Suprapubic skin (tissue), 4 donors: Measurements from ENCODE around the gene WWTR1. TPM values are rescaled to one million over a fixed set of nuclear protein-coding genes. Genes with fewer than 3 reads are reported as not detected.

ENCODE experiments used
- DNase-seq, 2 donors: peaks; one replicate each; pipeline ENCODE4 v3.0.0-alpha.2; 2019; ENCODE audit warnings: low spot score in 2 of 2
- H3K27ac ChIP-seq: fragments of 200-600 bp; sonication (generic); one replicate; pipeline ENCODE4 v1.5.1; 2019
- H3K27me3 ChIP-seq: fragments of 200-600 bp; sonication (generic); one replicate; pipeline ENCODE4 v1.5.1; 2019
- H3K36me3 ChIP-seq: fragments of 200-600 bp; sonication (generic); one replicate; pipeline ENCODE4 v1.5.1; 2019
- H3K4me1 ChIP-seq: fragments of 200-600 bp; sonication (generic); one replicate; pipeline ENCODE4 v1.5.1; 2019
- H3K4me3 ChIP-seq: fragments of 200-600 bp; sonication (generic); one replicate; pipeline ENCODE4 v1.5.1; 2019; ENCODE audit warnings: mild to moderate bottlenecking
- H3K9me3 ChIP-seq: fragments of 200-600 bp; sonication (generic); one replicate; pipeline ENCODE4 v1.5.1; 2019
- EP300 ChIP-seq: sonication (generic); formaldehyde crosslinking; IDR thresholded peaks from one replicate; pipeline ENCODE4 v1.6.1; 2017; ENCODE audit warnings: antibody characterized with exemption
- POLR2A ChIP-seq, 2 donors: fragments of 450-650 bp; IDR thresholded peaks; one replicate each; pipeline ENCODE4 v1.6.1; 2017; ENCODE audit warnings: antibody characterized with exemption in 2 of 2, mild to moderate bottlenecking in 2 of 2, moderate library complexity in 2 of 2
- POLR2AphosphoS5 ChIP-seq, 3 donors: sonication (generic); formaldehyde crosslinking; IDR thresholded peaks; one replicate each; pipeline ENCODE4 v1.6.1; 2017; ENCODE audit warnings: antibody characterized with exemption in 3 of 3
- WGBS: methylation state at CpG from one replicate; pipeline ENCODE4 v1.1.5; 2018; 5-methylcytosine and 5-hydroxymethylcytosine counted together
- total RNA-seq, 4 donors: library from RNA; depleted of rRNA; stranded (reverse); fragments of >200 nt; gene quantifications; one replicate each; pipeline ENCODE4 v1.1.0, GENCODE V29; 2016
- TF ChIP-seq, protein P1 (sequence below), 2 donors: fragments of 200-600 bp in 1 of 2; fragments of 450-650 bp in 1 of 2; sonication (generic) in 1 of 2; IDR thresholded peaks; one replicate each; pipeline ENCODE4 v1.5.1; 2016 to 2019; ENCODE audit warnings: antibody characterized with exemption in 2 of 2, mild to moderate bottlenecking in 1 of 2, moderate library complexity in 1 of 2

Gene WWTR1
- total RNA-seq, 4 donors from 2014 or later, result 33.0 to 68.9 (median 52.1) TPM

DNA sequence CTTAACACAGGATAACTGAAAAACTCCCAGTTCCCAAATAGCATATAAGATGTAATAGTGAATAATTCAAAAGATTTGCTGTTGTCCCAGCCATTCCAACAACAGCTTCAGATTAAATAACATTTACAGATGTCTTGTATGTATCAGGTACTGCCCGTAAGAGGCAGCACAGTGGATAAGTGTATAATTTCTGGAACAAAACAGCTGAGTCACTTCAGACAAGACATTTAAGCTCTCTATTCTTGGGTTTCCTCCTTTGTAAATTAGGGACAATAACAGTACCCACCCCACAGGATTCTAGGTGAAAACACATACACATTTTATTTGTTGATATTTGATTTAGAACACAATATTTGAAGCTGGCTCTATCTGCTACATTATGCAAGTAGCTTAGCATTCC, 2.6 kb upstream of the WWTR1 start:
- no peak for TF ChIP-seq EP300
- TF ChIP-seq, protein P1, sequence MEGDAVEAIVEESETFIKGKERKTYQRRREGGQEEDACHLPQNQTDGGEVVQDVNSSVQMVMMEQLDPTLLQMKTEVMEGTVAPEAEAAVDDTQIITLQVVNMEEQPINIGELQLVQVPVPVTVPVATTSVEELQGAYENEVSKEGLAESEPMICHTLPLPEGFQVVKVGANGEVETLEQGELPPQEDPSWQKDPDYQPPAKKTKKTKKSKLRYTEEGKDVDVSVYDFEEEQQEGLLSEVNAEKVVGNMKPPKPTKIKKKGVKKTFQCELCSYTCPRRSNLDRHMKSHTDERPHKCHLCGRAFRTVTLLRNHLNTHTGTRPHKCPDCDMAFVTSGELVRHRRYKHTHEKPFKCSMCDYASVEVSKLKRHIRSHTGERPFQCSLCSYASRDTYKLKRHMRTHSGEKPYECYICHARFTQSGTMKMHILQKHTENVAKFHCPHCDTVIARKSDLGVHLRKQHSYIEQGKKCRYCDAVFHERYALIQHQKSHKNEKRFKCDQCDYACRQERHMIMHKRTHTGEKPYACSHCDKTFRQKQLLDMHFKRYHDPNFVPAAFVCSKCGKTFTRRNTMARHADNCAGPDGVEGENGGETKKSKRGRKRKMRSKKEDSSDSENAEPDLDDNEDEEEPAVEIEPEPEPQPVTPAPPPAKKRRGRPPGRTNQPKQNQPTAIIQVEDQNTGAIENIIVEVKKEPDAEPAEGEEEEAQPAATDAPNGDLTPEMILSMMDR (IDR thresholded peaks at IDR 0.05), result no peak
- TF ChIP-seq POLR2A (IDR thresholded peaks at IDR 0.05), result no peak
- TF ChIP-seq POLR2AphosphoS5 (IDR thresholded peaks at IDR 0.05), result no peak
- WGBS, result 97% methylated on average over 1 of the region's 1 CpG
- Histone ChIP-seq H3K4me3 (no peak overlapping the region), H3K9me3 (no peaks in the 10 kb centered on the region), H3K36me3 (no peaks in the 10 kb centered on the region), H3K27ac (no peak overlapping the region), H3K4me1 (peaks cover 27% of the 10 kb centered on the region), H3K27me3 (no peaks in the 10 kb centered on the region)
- DNase-seq, result no peak

DNA sequence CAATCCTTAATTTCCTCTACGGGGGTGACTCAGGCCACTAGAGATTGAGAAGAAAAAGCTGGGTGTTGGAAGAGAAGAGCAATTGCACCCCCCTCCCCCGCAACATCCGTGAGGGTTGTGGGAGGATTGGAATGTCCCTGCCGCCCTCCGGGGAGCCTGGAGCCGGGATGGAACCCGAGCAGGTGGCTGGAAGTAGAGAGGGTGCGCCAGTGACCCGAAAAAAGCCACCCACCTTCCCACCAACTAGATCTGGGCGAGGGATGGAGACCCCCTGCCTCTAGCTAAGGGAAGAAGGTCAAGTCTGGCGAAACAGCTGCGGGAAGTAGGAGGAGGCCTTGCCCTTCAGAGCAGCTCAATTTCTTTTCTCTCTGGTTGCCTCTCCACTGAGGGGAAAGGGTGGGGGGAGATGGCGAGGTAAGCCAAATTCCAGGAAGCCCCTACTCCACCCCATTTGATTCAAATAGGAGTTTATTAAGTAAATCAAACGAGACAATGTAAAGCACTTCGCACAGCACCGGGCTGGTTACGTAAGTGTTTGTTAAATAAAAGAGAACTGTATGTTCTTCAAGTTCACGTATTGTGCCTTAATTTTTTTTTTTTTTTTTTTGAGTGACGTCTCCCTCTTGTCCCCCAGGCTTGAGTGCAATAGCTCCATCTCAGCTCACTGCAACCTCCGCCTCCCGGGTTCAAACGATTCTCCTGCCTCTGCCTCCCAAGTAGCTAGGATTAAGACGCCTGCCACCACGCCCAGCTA, 1.1 kb upstream of the WWTR1 start:
- peaks cover 41% of the 10 kb centered on the region for H3K4me1 ChIP-seq
- peak overlapping the region; percentile 76 for H3K4me3 ChIP-seq
- no peaks in the 10 kb centered on the region for H3K9me3 ChIP-seq
- WGBS, result 39% methylated on average over 23 of the region's 24 CpGs
- DNase-seq, result peak; percentile 80
- TF ChIP-seq, protein P1 (IDR thresholded peaks at IDR 0.05), result no peak
- TF ChIP-seq EP300 (no peak), POLR2A (IDR thresholded peaks at IDR 0.05) (no peak), POLR2AphosphoS5 (IDR thresholded peaks at IDR 0.05) (no peak)
- no peaks in the 10 kb centered on the region for H3K36me3 ChIP-seq
- H3K27me3 ChIP-seq, result no peaks in the 10 kb centered on the region
- H3K27ac ChIP-seq, result peak overlapping the region; percentile 97

DNA sequence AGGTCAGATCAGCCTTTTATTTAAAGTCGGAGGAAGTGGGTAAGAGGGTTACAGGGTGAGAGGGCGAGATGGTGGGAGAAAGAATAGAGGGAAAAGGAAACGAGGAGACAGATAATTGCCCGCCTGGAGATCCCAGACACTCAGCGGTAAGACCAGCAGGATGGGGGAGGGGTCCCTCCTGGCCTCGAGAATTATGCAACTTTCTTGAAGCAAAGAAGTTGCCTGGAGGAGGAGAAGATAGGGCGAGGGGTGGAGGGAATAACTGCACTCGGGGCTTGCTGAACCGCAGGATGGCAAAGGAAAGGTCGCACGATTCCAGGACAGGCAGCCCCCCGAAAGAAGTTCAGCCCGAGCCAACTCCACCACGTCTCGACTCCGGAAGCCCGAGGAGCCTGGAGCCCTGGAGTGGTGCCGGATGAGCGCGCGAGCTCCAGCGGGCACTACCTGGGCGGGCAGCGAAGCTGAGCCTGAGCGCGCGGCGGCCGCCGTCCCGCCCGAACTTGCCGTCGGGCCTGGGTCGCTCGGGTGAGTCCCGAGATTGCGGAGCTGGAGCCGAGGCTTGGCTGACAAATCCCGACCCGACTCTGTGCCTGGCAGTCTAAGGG, 402 bp downstream of the WWTR1 start:
- TF ChIP-seq POLR2AphosphoS5 (IDR thresholded peaks at IDR 0.05), result peak in 2 of 3 donors; percentile 37 to 64
- TF ChIP-seq, protein P1 (IDR thresholded peaks at IDR 0.05), result no peak
- TF ChIP-seq EP300, result no peak
- no peak for TF ChIP-seq POLR2A (IDR thresholded peaks at IDR 0.05)
- DNase-seq, result peak; percentile 81
- H3K36me3 ChIP-seq, result no peaks in the 10 kb centered on the region
- H3K27ac ChIP-seq, result peak overlapping the region; percentile 97
- peaks cover 53% of the 10 kb centered on the region for H3K4me1 ChIP-seq
- H3K9me3 ChIP-seq, result no peaks in the 10 kb centered on the region
- peak overlapping the region; percentile 76 for H3K4me3 ChIP-seq
- H3K27me3 ChIP-seq, result no peaks in the 10 kb centered on the region
- WGBS, result 0% methylated on average over 9 of the region's 41 CpGs

DNA sequence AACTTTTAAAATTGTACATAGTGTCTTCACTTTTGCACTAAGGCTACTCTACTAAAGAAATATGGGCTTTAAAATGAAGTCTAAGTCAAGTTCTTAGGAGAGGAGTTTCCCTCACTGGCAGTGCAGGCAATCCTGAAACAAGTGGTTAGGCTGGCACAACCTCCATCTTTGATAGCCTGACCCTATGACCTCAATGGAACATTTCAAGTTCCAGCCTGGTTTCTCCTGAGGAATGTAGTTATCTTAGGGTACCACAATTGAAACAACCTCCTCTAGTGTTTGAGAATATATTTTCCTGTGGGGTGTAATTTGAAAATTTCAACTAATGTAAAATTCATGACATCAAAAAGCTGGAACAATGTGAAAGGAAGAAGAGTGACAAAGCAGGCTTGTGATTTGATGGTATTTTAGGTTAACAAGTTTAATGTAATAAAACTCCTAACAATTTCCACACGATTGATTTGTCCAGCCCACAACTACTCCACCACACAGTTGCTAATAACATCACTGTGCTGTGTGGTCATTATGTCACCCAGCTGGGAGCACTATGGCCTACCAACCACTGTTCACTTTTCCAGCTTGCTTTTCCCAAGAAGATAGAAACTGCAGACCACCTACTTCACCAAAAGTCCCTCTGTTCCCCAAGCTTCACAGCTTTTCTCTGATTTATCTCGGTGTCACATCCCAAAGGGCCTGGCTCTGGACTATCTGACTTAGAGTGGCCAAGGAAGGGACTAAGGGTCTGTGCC, 1.8 kb downstream of the WWTR1 start:
- H3K27me3 ChIP-seq, result no peaks in the 10 kb centered on the region
- DNase-seq, result no peak
- peaks cover 59% of the 10 kb centered on the region for H3K4me1 ChIP-seq
- H3K36me3 ChIP-seq, result no peaks in the 10 kb centered on the region
- 13% methylated on average over 2 of the region's 2 CpGs for WGBS
- H3K9me3 ChIP-seq, result no peaks in the 10 kb centered on the region
- H3K27ac ChIP-seq, result peak overlapping the region; percentile 97
- TF ChIP-seq, protein P1 (IDR thresholded peaks at IDR 0.05), result no peak
- TF ChIP-seq EP300, result no peak
- no peak for TF ChIP-seq POLR2A (IDR thresholded peaks at IDR 0.05)
- TF ChIP-seq POLR2AphosphoS5 (IDR thresholded peaks at IDR 0.05), result no peak
- H3K4me3 ChIP-seq, result peak overlapping the region; percentile 76

DNA sequence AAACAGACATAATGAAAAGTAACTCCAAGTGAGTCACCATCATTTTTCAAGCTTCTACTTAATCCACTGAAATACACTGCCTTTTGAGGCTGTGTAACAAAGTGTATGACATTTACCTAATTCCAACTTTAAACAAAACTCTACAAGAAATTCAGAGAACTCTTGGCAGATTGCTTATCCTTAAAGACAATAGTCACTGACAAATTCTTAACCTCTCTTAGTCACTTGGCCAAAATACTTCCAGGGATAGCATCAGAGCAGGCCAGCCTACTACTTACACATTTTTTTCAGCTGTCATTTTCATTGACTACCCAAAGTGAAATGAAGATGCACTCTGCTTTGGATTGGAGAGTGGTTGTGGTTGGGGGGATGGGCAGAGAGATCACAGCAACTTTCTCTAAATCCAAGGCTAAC, 3.6 kb downstream of the WWTR1 start:
- H3K4me1 ChIP-seq, result peaks cover 76% of the 10 kb centered on the region
- no peak for TF ChIP-seq POLR2A (IDR thresholded peaks at IDR 0.05)
- no peak for TF ChIP-seq EP300
- no peak for TF ChIP-seq POLR2AphosphoS5 (IDR thresholded peaks at IDR 0.05)
- TF ChIP-seq, protein P1 (IDR thresholded peaks at IDR 0.05), result no peak
- no peaks in the 10 kb centered on the region for H3K36me3 ChIP-seq
- H3K9me3 ChIP-seq, result no peaks in the 10 kb centered on the region
- H3K27me3 ChIP-seq, result no peaks in the 10 kb centered on the region
- no peak overlapping the region for H3K27ac ChIP-seq
- peak overlapping the region; percentile 76 for H3K4me3 ChIP-seq
- DNase-seq, result no peak
